ENCODE data around the gene INVS.
"Not testable (repeated sequence)": the region's sequence is repeated elsewhere in the genome, so short reads cannot be mapped to it uniquely, and the experiment has no call there.

Gene INVS

GRCh38 chr9:100284247-100284646 lies 185.2 kb downstream of the INVS start:
- no peak for DNase-seq

GRCh38 chr9:100285080-100285479 lies 186.0 kb downstream of the INVS start:
- DNase-seq: no peak

- DNase-seq: no peak
Observed at GRCh38 chr9:100285601-100286000, 186.6 kb downstream of the INVS start.

- DNase-seq: no peak
Observed at GRCh38 chr9:100286257-100286656, 187.2 kb downstream of the INVS start.

- no peak for DNase-seq
Observed at GRCh38 chr9:100287186-100287585, 188.1 kb downstream of the INVS start.

- DNase-seq: no peak
Observed at GRCh38 chr9:100290714-100291113, 191.7 kb downstream of the INVS start.

- DNase-seq: no peak
Observed at GRCh38 chr9:100292414-100292813, 193.4 kb downstream of the INVS start.

- no peak for DNase-seq
Observed at GRCh38 chr9:100294341-100294740, 195.3 kb downstream of the INVS start.

- no peak for DNase-seq
Observed at GRCh38 chr9:100294806-100295205, 195.8 kb downstream of the INVS start.

- DNase-seq: no peak
Observed at GRCh38 chr9:100295240-100295639, 196.2 kb downstream of the INVS start.

GRCh38 chr9:100296407-100296806 lies 197.4 kb downstream of the INVS start:
- no peak for DNase-seq

GRCh38 chr9:100298378-100298777 lies 199.3 kb downstream of the INVS start:
- DNase-seq: no peak

- no peak for DNase-seq
Observed at GRCh38 chr9:100303747-100304146, 204.7 kb downstream of the INVS start.

GRCh38 chr9:100306283-100306682 lies 207.2 kb downstream of the INVS start:
- DNase-seq: no peak

GRCh38 chr9:100307080-100307479 lies 208.0 kb downstream of the INVS start:
- no peak for DNase-seq

GRCh38 chr9:100308965-100309564 lies 210.0 kb downstream of the INVS start:
- no peak for DNase-seq

- DNase-seq: no peak
Observed at GRCh38 chr9:100309992-100310391, 210.9 kb downstream of the INVS start.

- no peak for DNase-seq
Observed at GRCh38 chr9:100315561-100315960, 216.5 kb downstream of the INVS start.

- DNase-seq: no peak
Observed at GRCh38 chr9:100317706-100318105, 218.7 kb downstream of the INVS start.

GRCh38 chr9:100322954-100323536 lies 224.0 kb downstream of the INVS start:
- peak; percentile 7 for DNase-seq

GRCh38 chr9:100324594-100325200 lies 225.7 kb downstream of the INVS start:
- no peak for DNase-seq

- DNase-seq: not testable (repeated sequence)
Observed at GRCh38 chr9:100338736-100339135, 239.7 kb downstream of the INVS start.

GRCh38 chr9:100340224-100340623 lies 241.2 kb downstream of the INVS start:
- DNase-seq: no peak

- DNase-seq: no peak
Observed at GRCh38 chr9:100341889-100342288, 242.8 kb downstream of the INVS start.

GRCh38 chr9:100346836-100347235 lies 247.8 kb downstream of the INVS start:
- DNase-seq: no peak
